ENCODE results near the gene PIAS4. TPM values are rescaled to one million over a fixed set of nuclear protein-coding genes. Genes with fewer than 3 reads are reported as not detected.

The PIAS4 gene
- total RNA-seq, 1 donor from 2014 or later = 48.0 TPM

DNA sequence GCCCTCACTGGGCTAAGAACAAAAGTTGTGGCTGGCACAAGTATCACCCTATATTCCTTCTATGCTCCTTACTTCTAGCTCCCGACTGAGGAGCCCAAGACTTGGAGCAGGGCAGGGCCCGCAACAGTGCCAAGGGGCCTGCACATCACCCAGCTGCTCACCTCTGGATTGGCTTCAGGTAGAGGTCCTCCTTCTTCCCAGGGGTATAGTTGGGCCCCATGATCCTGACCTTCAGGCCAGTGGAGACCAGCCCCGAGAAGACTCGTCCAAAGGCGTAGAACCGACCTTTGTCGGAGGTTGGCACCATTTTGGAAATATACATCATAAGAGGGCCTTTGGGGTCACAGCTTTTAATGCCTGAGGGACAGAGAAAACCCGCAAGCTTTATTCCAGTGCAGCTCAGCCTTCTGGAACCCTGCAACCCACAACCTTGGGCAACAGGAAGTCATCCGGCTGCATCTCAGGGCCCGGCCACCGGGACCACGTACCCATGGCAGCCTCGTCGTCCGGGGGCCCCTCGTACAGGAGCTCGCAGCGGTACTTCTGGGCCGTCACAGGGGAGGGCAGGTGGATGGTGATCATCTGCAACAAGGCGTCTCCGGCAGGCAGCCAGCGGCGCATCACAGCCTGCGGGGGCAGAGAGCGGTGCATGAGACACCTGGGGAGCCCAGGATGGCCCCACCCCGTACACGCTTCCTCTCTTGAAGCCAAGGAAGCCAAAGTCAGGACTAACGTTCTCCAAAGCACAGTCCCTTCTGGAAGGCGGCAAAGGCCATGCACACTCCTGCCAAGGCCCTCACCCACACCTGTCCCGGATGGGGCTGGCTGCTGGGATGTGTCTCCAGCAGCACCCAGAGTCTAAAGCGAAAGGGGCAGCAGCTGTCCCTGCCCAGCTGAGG, 26.9 kb upstream of the PIAS4 start:
- no peak overlapping the region for H3K27ac Mint-ChIP-seq
- peaks cover 40% of the 10 kb centered on the region for H3K36me3 Mint-ChIP-seq
- H3K27me3 Mint-ChIP-seq (ENCODE audit: low read depth) = no peaks in the 10 kb centered on the region
- no peak overlapping the region for H3K4me3 Mint-ChIP-seq
- no peaks in the 10 kb centered on the region for H3K9me3 Mint-ChIP-seq
- peaks cover 24% of the 10 kb centered on the region for H3K4me1 Mint-ChIP-seq
- no peak for DNase-seq (ENCODE audit: low spot score in 2 of 2, unreplicated experiment in 2 of 2)
- TF ChIP-seq, protein P1, sequence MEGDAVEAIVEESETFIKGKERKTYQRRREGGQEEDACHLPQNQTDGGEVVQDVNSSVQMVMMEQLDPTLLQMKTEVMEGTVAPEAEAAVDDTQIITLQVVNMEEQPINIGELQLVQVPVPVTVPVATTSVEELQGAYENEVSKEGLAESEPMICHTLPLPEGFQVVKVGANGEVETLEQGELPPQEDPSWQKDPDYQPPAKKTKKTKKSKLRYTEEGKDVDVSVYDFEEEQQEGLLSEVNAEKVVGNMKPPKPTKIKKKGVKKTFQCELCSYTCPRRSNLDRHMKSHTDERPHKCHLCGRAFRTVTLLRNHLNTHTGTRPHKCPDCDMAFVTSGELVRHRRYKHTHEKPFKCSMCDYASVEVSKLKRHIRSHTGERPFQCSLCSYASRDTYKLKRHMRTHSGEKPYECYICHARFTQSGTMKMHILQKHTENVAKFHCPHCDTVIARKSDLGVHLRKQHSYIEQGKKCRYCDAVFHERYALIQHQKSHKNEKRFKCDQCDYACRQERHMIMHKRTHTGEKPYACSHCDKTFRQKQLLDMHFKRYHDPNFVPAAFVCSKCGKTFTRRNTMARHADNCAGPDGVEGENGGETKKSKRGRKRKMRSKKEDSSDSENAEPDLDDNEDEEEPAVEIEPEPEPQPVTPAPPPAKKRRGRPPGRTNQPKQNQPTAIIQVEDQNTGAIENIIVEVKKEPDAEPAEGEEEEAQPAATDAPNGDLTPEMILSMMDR (IDR thresholded peaks at IDR 0.05; ENCODE audit: unreplicated experiment) = no peak

- DNase-seq (ENCODE audit: low spot score in 2 of 2, unreplicated experiment in 2 of 2) = no peak
- Mint-ChIP-seq H3K4me3 (peak overlapping the region; percentile 26), H3K27me3 (ENCODE audit: low read depth) (no peaks in the 10 kb centered on the region), H3K9me3 (no peaks in the 10 kb centered on the region), H3K36me3 (peaks cover 37% of the 10 kb centered on the region), H3K27ac (peak overlapping the region; percentile 31), H3K4me1 (peaks cover 29% of the 10 kb centered on the region)
- TF ChIP-seq, protein P1 (IDR thresholded peaks at IDR 0.05; ENCODE audit: unreplicated experiment) = no peak
Observed at GRCh38 chr19:3981373-3981735, 26.2 kb upstream of the PIAS4 start.

- Mint-ChIP-seq H3K9me3 (no peaks in the 10 kb centered on the region), H3K27ac (peak overlapping the region; percentile 66), H3K36me3 (peaks cover 37% of the 10 kb centered on the region), H3K4me1 (peaks cover 35% of the 10 kb centered on the region), H3K4me3 (peak overlapping the region; percentile 99), H3K27me3 (ENCODE audit: low read depth) (peaks cover 2% of the 10 kb centered on the region)
- no peak for DNase-seq (ENCODE audit: low spot score in 2 of 2, unreplicated experiment in 2 of 2)
- TF ChIP-seq, protein P1 (IDR thresholded peaks at IDR 0.05; ENCODE audit: unreplicated experiment) = no peak
Observed at GRCh38 chr19:3981736-3982681, 25.5 kb upstream of the PIAS4 start.

- Mint-ChIP-seq H3K4me1 (peaks cover 39% of the 10 kb centered on the region), H3K36me3 (peaks cover 35% of the 10 kb centered on the region), H3K4me3 (peak overlapping the region; percentile 99), H3K27ac (peak overlapping the region; percentile 99), H3K9me3 (no peaks in the 10 kb centered on the region), H3K27me3 (ENCODE audit: low read depth) (peaks cover 4% of the 10 kb centered on the region)
- TF ChIP-seq, protein P1 (IDR thresholded peaks at IDR 0.05; ENCODE audit: unreplicated experiment) = no peak
- DNase-seq (ENCODE audit: low spot score in 2 of 2, unreplicated experiment in 2 of 2) = no peak
Observed at GRCh38 chr19:3982701-3983541, 24.6 kb upstream of the PIAS4 start.

DNA sequence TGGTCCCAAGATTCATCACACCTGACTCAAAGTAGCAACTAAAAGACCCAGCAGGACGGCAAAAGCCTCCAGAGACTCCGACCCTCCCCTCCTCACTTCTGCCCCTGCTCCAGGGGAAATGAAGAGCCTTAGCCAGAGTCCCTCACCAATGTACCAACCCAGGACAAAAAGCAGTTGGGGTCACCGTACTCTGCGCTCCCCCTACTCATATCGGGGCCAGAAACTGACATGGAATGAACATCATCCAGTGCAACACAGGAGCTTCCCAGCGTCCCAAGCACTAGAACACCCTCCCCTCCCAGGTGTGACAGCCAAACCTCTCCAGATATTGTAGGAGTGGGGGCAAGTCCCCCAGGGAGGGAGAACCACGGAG, 24.0 kb upstream of the PIAS4 start:
- TF ChIP-seq, protein P1 (IDR thresholded peaks at IDR 0.05; ENCODE audit: unreplicated experiment) = no peak
- H3K4me1 Mint-ChIP-seq = peaks cover 39% of the 10 kb centered on the region

More for the DNA sequence above, 24.0 kb upstream of the PIAS4 start:
- no peak for DNase-seq (ENCODE audit: low spot score in 2 of 2, unreplicated experiment in 2 of 2)
- Mint-ChIP-seq H3K9me3 (no peaks in the 10 kb centered on the region), H3K27me3 (ENCODE audit: low read depth) (peaks cover 4% of the 10 kb centered on the region), H3K36me3 (peaks cover 32% of the 10 kb centered on the region), H3K27ac (peak overlapping the region; percentile 99), H3K4me3 (peak overlapping the region; percentile 99)
